ENCODE results near the gene SND1.

GRCh38 chr7:127731431-127732080 lies 79.6 kb downstream of the SND1 start:
- TF ChIP-seq CTCF (IDR thresholded peaks at IDR 0.05): no peak
- TF ChIP-seq EP300 (IDR thresholded peaks at IDR 0.05; ENCODE audit: low read depth): no peak
- TF ChIP-seq POLR2A (IDR thresholded peaks at IDR 0.05): no peak

All from transverse colon (tissue), 3 donors.